ES-I3 (cell line): ENCODE measurements around the gene ITM2A.

Experiments used
- H3K36me3 ChIP-seq: 2 replicates; pipeline ENCODE4 v1.6.1; 2013; ENCODE audit warnings: mild to moderate bottlenecking, low read length, control low read depth, moderate library complexity; ENCODE audit not compliant: insufficient read depth
- H3K4me1 ChIP-seq: 2 replicates; pipeline ENCODE4 v1.6.1; 2013; ENCODE audit warnings: mild to moderate bottlenecking, control low read depth, low read length; ENCODE audit not compliant: insufficient read depth
- H3K9ac ChIP-seq: 2 replicates; pipeline ENCODE4 v1.6.1; 2013; ENCODE audit warnings: low read depth, mild to moderate bottlenecking, low read length, moderate library complexity
- H3K9me3 ChIP-seq: 2 replicates; pipeline ENCODE4 v1.6.1; 2013; ENCODE audit warnings: mild to moderate bottlenecking, low read length, moderate library complexity; ENCODE audit not compliant: control insufficient read depth, insufficient read depth

Gene ITM2A

GRCh38 chrX:79365591-79365990 is 1.5 kb downstream of the ITM2A start:
- Histone ChIP-seq H3K36me3 (no peaks in the 10 kb centered on the region), H3K4me1 (peaks cover 10% of the 10 kb centered on the region), H3K9me3 (no peaks in the 10 kb centered on the region), H3K9ac (no peak overlapping the region)

- H3K4me1 ChIP-seq = peaks cover 10% of the 10 kb centered on the region
- no peaks in the 10 kb centered on the region for H3K36me3 ChIP-seq
- no peaks in the 10 kb centered on the region for H3K9me3 ChIP-seq
- H3K9ac ChIP-seq = no peak overlapping the region
Measured at GRCh38 chrX:79364306-79364705, 2.8 kb downstream of the ITM2A start.

GRCh38 chrX:79361192-79361870 is 5.8 kb downstream of the ITM2A start:
- H3K4me1 ChIP-seq = peaks cover 5% of the 10 kb centered on the region
- no peak overlapping the region for H3K9ac ChIP-seq
- H3K36me3 ChIP-seq = no peaks in the 10 kb centered on the region

GRCh38 chrX:79336869-79337815 is 30.0 kb downstream of the ITM2A start:
- H3K9ac ChIP-seq = no peak overlapping the region
- H3K9me3 ChIP-seq = no peaks in the 10 kb centered on the region
- H3K36me3 ChIP-seq = no peaks in the 10 kb centered on the region
- peaks cover 8% of the 10 kb centered on the region; the same call in 1 of the 2 replicates for H3K4me1 ChIP-seq

More at GRCh38 chrX:79361192-79361870, 5.8 kb downstream of the ITM2A start:
- no peaks in the 10 kb centered on the region for H3K9me3 ChIP-seq

GRCh38 chrX:79330022-79330421 is 37.1 kb downstream of the ITM2A start:
- no peaks in the 10 kb centered on the region for H3K36me3 ChIP-seq
- no peaks in the 10 kb centered on the region; the same call in 1 of the 2 replicates for H3K4me1 ChIP-seq
- H3K9me3 ChIP-seq = no peaks in the 10 kb centered on the region
- no peak overlapping the region for H3K9ac ChIP-seq

GRCh38 chrX:79325263-79325958 is 41.7 kb downstream of the ITM2A start:
- H3K9me3 ChIP-seq = no peaks in the 10 kb centered on the region
- H3K36me3 ChIP-seq = no peaks in the 10 kb centered on the region
- no peaks in the 10 kb centered on the region; the same call in 1 of the 2 replicates for H3K4me1 ChIP-seq
- H3K9ac ChIP-seq = peak overlapping the region; percentile 7; the same call in 1 of the 2 replicates
